Mesenchymal stem cell (in vitro differentiated cells and primary cell): ENCODE measurements around the gene FAF1.
A peak's percentile ranks its signal among the peaks of the same experiment; 100 is the strongest.

ENCODE experiments used
- DNase-seq: peaks from one replicate; pipeline ENCODE4 v3.0.0-alpha.2; 2013
- H2AFZ ChIP-seq: one replicate; pipeline ENCODE4 v1.6.1; 2013; ENCODE audit warnings: low read depth, mild to moderate bottlenecking, control low read depth, inconsistent platforms, low read length, moderate library complexity
- H2AK5ac ChIP-seq: 2 replicates; pipeline ENCODE4 v1.6.1; 2013; ENCODE audit warnings: low read length, moderate library complexity, mild to moderate bottlenecking, inconsistent platforms; ENCODE audit not compliant: severe bottlenecking
- H2BK120ac ChIP-seq: one replicate; pipeline ENCODE4 v1.6.1; 2013; ENCODE audit warnings: low read depth, mild to moderate bottlenecking, inconsistent platforms, low read length, moderate library complexity
- H2BK12ac ChIP-seq, 2 experiments: one replicate each; pipeline ENCODE4 v1.6.1; 2013; ENCODE audit warnings: inconsistent platforms in 2 of 2, low read length in 2 of 2, mild to moderate bottlenecking in 2 of 2, moderate library complexity in 2 of 2, control low read depth in 1 of 2
- H2BK15ac ChIP-seq: one replicate; pipeline ENCODE4 v1.6.1; 2013; ENCODE audit warnings: mild to moderate bottlenecking, low read depth, inconsistent platforms; ENCODE audit not compliant: poor library complexity, severe bottlenecking
- H2BK5ac ChIP-seq: 2 replicates; pipeline ENCODE4 v1.6.1; 2013; ENCODE audit warnings: low read depth, mild to moderate bottlenecking, low read length, control low read depth, inconsistent platforms; ENCODE audit not compliant: poor library complexity, severe bottlenecking
- H3K14ac ChIP-seq, 2 experiments: one replicate each; pipeline ENCODE4 v1.6.1; 2013; ENCODE audit warnings: inconsistent platforms in 2 of 2, low read length in 2 of 2, control low read depth in 1 of 2, mild to moderate bottlenecking in 1 of 2, moderate library complexity in 1 of 2
- H3K18ac ChIP-seq, 2 experiments: one replicate each; pipeline ENCODE4 v1.6.1; 2013; ENCODE audit warnings: inconsistent platforms in 2 of 2, low read length in 2 of 2, control low read depth in 1 of 2, low read depth in 1 of 2, mild to moderate bottlenecking in 1 of 2
- H3K23ac ChIP-seq, 2 experiments: one replicate each; pipeline ENCODE4 v1.6.1; 2013; ENCODE audit warnings: inconsistent platforms in 2 of 2, low read length in 2 of 2, mild to moderate bottlenecking in 2 of 2, moderate library complexity in 2 of 2, control low read depth in 1 of 2
- H3K27ac ChIP-seq: 2 replicates; pipeline ENCODE4 v1.5.1; 2013; ENCODE audit warnings: mild to moderate bottlenecking, moderate library complexity, low read length, control low read depth, inconsistent platforms; ENCODE audit not compliant: poor library complexity, severe bottlenecking
- H3K27me3 ChIP-seq, 2 experiments: 2 replicates each; pipeline versions ENCODE4 v1.6.1 to v1.7.0; 2013; ENCODE audit warnings: low read length in 2 of 2, mild to moderate bottlenecking in 2 of 2, moderate library complexity in 2 of 2, control low read depth in 1 of 2, inconsistent platforms in 1 of 2; ENCODE audit not compliant: control insufficient read depth in 1 of 2, insufficient read depth in 1 of 2
- H3K36me3 ChIP-seq, 2 experiments: 2 replicates each; pipeline versions ENCODE4 v1.6.1 to v1.7.0; 2013; ENCODE audit warnings: low read length in 2 of 2, control low read depth in 1 of 2, inconsistent platforms in 1 of 2, low read depth in 1 of 2, mild to moderate bottlenecking in 1 of 2; ENCODE audit not compliant: insufficient read depth in 2 of 2, control insufficient read depth in 1 of 2
- H3K4ac ChIP-seq, 2 experiments: one replicate each; pipeline ENCODE4 v1.6.1; 2013; ENCODE audit warnings: inconsistent platforms in 2 of 2, low read length in 2 of 2, mild to moderate bottlenecking in 2 of 2, moderate library complexity in 2 of 2, control low read depth in 1 of 2, low read depth in 1 of 2
- H3K4me1 ChIP-seq: 2 replicates; pipeline ENCODE4 v1.6.1; 2013; ENCODE audit warnings: low read depth, low read length, control low read depth; ENCODE audit not compliant: control insufficient read depth, insufficient read depth
- H3K4me2 ChIP-seq: 2 replicates; pipeline ENCODE4 v1.6.1; 2013; ENCODE audit warnings: low read length, mild to moderate bottlenecking, inconsistent platforms; ENCODE audit not compliant: poor library complexity, severe bottlenecking
- H3K4me3 ChIP-seq, 2 experiments: 2 replicates each; pipeline versions ENCODE4 v1.5.1 to v1.7.0; 2013; ENCODE audit warnings: low read length in 2 of 2, mild to moderate bottlenecking in 2 of 2, control low read depth in 1 of 2, low read depth in 1 of 2; ENCODE audit not compliant: insufficient read depth in 1 of 2
- H3K79me1 ChIP-seq: replicated peaks from 2 replicates; pipeline ENCODE4 v1.6.1; 2013; ENCODE audit warnings: mild to moderate bottlenecking, control low read depth, low read length, inconsistent platforms; ENCODE audit not compliant: poor library complexity, severe bottlenecking
- H3K9ac ChIP-seq: 2 replicates; pipeline ENCODE4 v1.7.0; 2013; ENCODE audit warnings: mild to moderate bottlenecking, low read length, moderate library complexity
- H3K9me3 ChIP-seq: 2 replicates; pipeline ENCODE4 v1.7.0; 2013; ENCODE audit warnings: mild to moderate bottlenecking, low read length; ENCODE audit not compliant: control insufficient read depth
- H4K8ac ChIP-seq: one replicate; pipeline ENCODE4 v1.6.1; 2013; ENCODE audit warnings: inconsistent platforms, mild to moderate bottlenecking, low read length, moderate library complexity
- H4K91ac ChIP-seq: one replicate; pipeline ENCODE4 v1.6.1; 2013; ENCODE audit warnings: mild to moderate bottlenecking, low read length, inconsistent platforms
- WGBS: methylation state at CpG from one replicate; pipeline ENCODE4 v1.1.7; 2013; ENCODE audit warnings: mixed read lengths; 5-methylcytosine and 5-hydroxymethylcytosine counted together

Gene FAF1

DNA sequence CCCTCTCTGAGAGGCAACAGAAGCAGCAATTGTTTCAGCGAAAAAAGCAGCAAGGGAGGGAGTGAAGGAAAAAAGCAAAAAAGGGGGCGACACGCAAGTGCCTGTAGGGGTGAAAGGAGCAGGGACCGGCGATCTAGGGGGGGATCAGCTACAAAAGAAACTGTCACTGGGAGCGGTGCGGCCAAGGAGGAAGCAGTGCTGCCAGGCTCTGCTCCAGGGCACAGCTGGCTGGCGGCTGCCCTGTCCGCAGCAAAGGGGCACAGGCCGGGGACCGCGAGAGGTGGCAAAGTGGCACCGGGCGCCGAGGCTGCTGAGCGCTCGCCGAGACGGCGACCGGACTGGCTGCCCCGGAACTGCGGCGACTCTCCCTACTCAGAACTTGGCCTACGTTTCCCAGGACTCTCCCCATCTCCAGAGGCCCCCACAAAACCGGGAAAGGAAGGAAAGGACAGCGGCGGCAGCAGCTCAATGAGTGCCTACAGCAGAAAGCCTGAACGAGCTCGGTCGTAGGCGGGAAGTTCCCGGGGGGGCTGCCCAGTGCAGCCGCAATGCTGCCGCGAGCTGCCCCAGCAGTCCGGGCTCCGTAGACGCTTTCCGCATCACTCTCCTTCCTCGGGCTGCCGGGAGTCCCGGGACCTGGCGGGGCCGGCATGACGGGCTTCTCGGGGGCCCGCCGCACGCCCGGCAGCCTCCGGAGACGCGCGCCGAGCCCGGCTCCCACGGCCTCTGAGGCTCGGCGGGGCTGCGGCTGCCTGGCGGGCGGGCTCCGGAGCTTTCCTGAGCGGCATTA lies 8.9 kb upstream of the FAF1 start:
- H2BK120ac ChIP-seq = no peak overlapping the region
- H3K27ac ChIP-seq = peak overlapping the region; percentile 17
- no peaks in the 10 kb centered on the region for H3K9me3 ChIP-seq
- peak overlapping the region; percentile 99 for H3K4me2 ChIP-seq
- peaks cover 1% of the 10 kb centered on the region for H3K4me1 ChIP-seq
- no peak overlapping the region for H2BK15ac ChIP-seq
- peak overlapping the region; percentile 7 for H4K8ac ChIP-seq
- no peak overlapping the region for H2BK12ac ChIP-seq
- no peak overlapping the region for H2AK5ac ChIP-seq
- no peaks in the 10 kb centered on the region for H3K27me3 ChIP-seq
- WGBS = under 1% methylated on average over 51 of the region's 65 CpGs
- H3K18ac ChIP-seq = peak overlapping the region in 1 of 2 experiments; percentile 18
- H3K36me3 ChIP-seq = no peaks in the 10 kb centered on the region
- peak overlapping the region; percentile 39 for H2AFZ ChIP-seq
- peaks cover 3% of the 10 kb centered on the region for H3K79me1 ChIP-seq
- H3K9ac ChIP-seq = peak overlapping the region; percentile 89
- peak; percentile 60 for DNase-seq
- H3K14ac ChIP-seq = no peak overlapping the region
- H3K4me3 ChIP-seq = peak overlapping the region; percentile 64 to 92
- no peak overlapping the region for H3K4ac ChIP-seq
- H3K23ac ChIP-seq = peak overlapping the region in 1 of 2 experiments; percentile 94
- peak overlapping the region; percentile 1 for H4K91ac ChIP-seq
- no peak overlapping the region for H2BK5ac ChIP-seq

DNA sequence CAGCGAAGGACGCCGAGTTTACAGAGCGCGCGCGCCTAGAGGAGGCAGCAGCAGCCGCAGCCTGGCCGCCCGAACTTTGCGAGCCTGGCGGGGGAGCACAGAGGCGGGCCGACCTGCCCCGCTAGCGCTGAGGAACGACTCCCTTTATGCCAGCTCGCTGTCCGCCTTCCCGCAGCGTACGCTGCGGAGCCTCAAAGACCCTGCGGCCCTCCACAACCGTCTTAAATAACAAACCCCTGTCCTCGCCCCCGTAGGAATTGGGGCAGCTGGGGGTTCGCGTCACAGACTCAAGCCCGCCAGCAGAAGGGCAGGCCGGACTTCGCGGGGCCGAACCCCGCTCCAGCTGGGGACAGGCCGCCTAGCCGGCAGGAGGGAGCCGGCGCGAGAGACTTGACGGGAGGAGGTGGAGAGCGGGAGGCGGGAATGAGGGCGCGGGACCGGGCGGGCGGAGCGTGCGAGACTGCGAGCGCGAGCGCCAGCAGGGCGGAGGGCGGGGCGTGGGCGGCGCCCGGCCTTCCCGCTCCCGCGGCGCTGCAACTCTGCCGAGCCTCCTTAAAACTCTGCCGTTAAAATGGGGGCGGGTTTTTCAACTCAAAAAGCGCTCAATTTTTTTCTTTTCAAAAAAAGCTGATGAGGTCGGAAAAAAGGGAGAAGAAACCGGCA lies 8.2 kb upstream of the FAF1 start:
- Histone ChIP-seq H3K4me1 (peaks cover 1% of the 10 kb centered on the region), H3K23ac (peak overlapping the region in 1 of 2 experiments; percentile 89), H3K18ac (peak overlapping the region; percentile 91 to 92), H3K27ac (peak overlapping the region; percentile 94), H3K9me3 (no peaks in the 10 kb centered on the region), H3K14ac (peak overlapping the region in 1 of 2 experiments; percentile 75), H2BK15ac (no peak overlapping the region), H3K27me3 (no peaks in the 10 kb centered on the region), H4K8ac (peak overlapping the region; percentile 88), H3K4me2 (peak overlapping the region; percentile 99), H3K9ac (peak overlapping the region; percentile 89), H3K4me3 (peak overlapping the region; percentile 73 to 92), H2BK12ac (peak overlapping the region; percentile 31 to 84), H3K36me3 (no peaks in the 10 kb centered on the region), H2BK5ac (peak overlapping the region; percentile 66), H2AFZ (peak overlapping the region; percentile 96), H2AK5ac (no peak overlapping the region), H3K4ac (peak overlapping the region in 1 of 2 experiments; percentile 94), H4K91ac (peak overlapping the region; percentile 68), H3K79me1 (peaks cover 3% of the 10 kb centered on the region), H2BK120ac (no peak overlapping the region)
- DNase-seq = peak; percentile 91
- under 1% methylated on average over 62 of the region's 70 CpGs for WGBS

DNA sequence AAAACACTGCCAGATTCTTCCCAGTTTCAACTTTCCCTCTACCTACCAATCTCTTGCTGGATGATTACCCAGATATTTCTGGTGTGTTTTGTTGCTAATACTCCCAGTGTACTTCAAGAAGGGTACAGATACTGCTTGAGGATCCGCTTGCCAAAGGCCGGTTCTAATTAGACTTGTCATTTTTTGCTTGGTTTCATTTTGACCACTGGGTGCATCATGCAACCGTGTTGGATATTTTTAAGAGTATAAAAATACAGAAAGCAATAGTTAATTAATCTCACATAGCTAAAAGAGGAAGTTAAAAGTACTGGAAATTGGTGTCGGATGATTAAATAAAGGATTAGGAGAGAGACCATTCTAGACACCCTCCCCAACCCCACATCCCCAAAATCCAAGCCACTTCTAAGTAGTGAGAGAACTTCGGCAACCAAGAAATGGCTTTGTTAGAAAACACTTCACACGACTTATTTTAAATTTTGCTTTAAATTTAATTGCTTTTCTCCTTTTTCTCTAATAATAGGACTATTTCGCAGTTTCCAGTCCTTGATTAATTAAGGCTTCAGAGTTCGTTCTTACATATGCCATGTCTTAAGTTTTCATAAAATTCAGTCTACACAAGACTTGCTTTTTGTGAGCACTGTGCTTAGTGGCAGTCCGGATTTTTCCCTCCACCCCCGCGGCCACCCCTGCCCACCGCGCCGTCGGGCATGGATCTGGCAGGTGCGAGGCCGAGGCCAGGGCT lies 7.5 kb upstream of the FAF1 start:
- no peak overlapping the region for H2BK120ac ChIP-seq

More for the DNA sequence above, 7.5 kb upstream of the FAF1 start:
- 18% methylated on average over 15 of the region's 17 CpGs for WGBS
- Histone ChIP-seq H3K23ac (no peak overlapping the region), H2BK15ac (no peak overlapping the region), H3K27ac (no peak overlapping the region), H3K14ac (no peak overlapping the region), H3K9ac (peak overlapping the region; percentile 89), H3K18ac (no peak overlapping the region), H2BK5ac (no peak overlapping the region), H3K27me3 (no peaks in the 10 kb centered on the region), H3K4me3 (peak overlapping the region; percentile 73 to 92), H3K9me3 (no peaks in the 10 kb centered on the region), H3K36me3 (no peaks in the 10 kb centered on the region), H3K79me1 (peaks cover 3% of the 10 kb centered on the region), H4K8ac (no peak overlapping the region), H3K4me1 (peaks cover 1% of the 10 kb centered on the region), H2BK12ac (no peak overlapping the region), H2AK5ac (no peak overlapping the region), H4K91ac (no peak overlapping the region), H3K4ac (no peak overlapping the region), H3K4me2 (peak overlapping the region; percentile 99), H2AFZ (no peak overlapping the region)
- peak; percentile 28 for DNase-seq
